NT2/D1 (cell line): ENCODE data around the gene SLC16A12.
"Not testable (repeated sequence)": the region's sequence is repeated elsewhere in the genome, so short reads cannot be mapped to it uniquely, and the experiment has no call there.

Experiments
- DNase-seq: peaks from one replicate; pipeline ENCODE4 v3.0.0-alpha.2; 2011; ENCODE audit warnings: low read depth, low spot score
- H3K27me3 ChIP-seq: 2 replicates; pipeline ENCODE4 v1.6.0; 2011; ENCODE audit warnings: mild to moderate bottlenecking; ENCODE audit not compliant: insufficient read length, insufficient read depth
- H3K36me3 ChIP-seq: 2 replicates; pipeline ENCODE4 v1.6.1; 2011; ENCODE audit warnings: mild to moderate bottlenecking, low read length, mixed read lengths; ENCODE audit not compliant: insufficient read depth, insufficient read length
- H3K4me1 ChIP-seq: 2 replicates; pipeline ENCODE4 v1.5.1; 2011; ENCODE audit not compliant: insufficient read depth, insufficient read length
- H3K4me3 ChIP-seq: 2 replicates; pipeline ENCODE4 v1.5.1; 2011; ENCODE audit warnings: low read depth; ENCODE audit not compliant: insufficient read length
- H3K9ac ChIP-seq: 2 replicates; pipeline ENCODE4 v1.6.0; 2011; ENCODE audit warnings: low read depth; ENCODE audit not compliant: insufficient read length
- H3K9me3 ChIP-seq: 2 replicates; pipeline ENCODE4 v1.5.1; 2011; ENCODE audit warnings: mild to moderate bottlenecking, low read length; ENCODE audit not compliant: insufficient read depth
- SUZ12 ChIP-seq: IDR thresholded peaks from 2 replicates; pipeline ENCODE4 v1.6.1; 2011; ENCODE audit not compliant: insufficient read length, insufficient read depth; ENCODE audit errors: extremely low read depth
- YY1 ChIP-seq: IDR thresholded peaks from 2 replicates; pipeline ENCODE4 v1.6.1; 2011; ENCODE audit not compliant: insufficient read length, insufficient read depth
- ZNF274 ChIP-seq: IDR thresholded peaks from 2 replicates; pipeline ENCODE4 v1.6.1; 2011; ENCODE audit warnings: mild to moderate bottlenecking, low read depth, low read length

The SLC16A12 gene

GRCh38 chr10:89414879-89415821, 120.2 kb downstream of the SLC16A12 start:
- Histone ChIP-seq H3K9me3 (peaks cover 6% of the 10 kb centered on the region; the same call in 1 of the 2 replicates), H3K4me1 (no peaks in the 10 kb centered on the region), H3K36me3 (peaks cover 6% of the 10 kb centered on the region), H3K27me3 (peaks cover 20% of the 10 kb centered on the region), H3K9ac (peak overlapping the region; percentile 83), H3K4me3 (peak overlapping the region; percentile 59)
- DNase-seq, result no peak
- no peak for TF ChIP-seq SUZ12
- TF ChIP-seq YY1, result no peak
- TF ChIP-seq ZNF274, result no peak

GRCh38 chr10:89414146-89414878, 121.1 kb downstream of the SLC16A12 start, which contains the start of gene IFIT5:
TSS of gene IFIT5 (plus strand) at chr10:89414568. CDS start at chr10:89414799, 231 bp downstream.
- H3K4me1 ChIP-seq, result no peaks in the 10 kb centered on the region
- DNase-seq, result no peak

GRCh38 chr10:89413398-89413912, 121.9 kb downstream of the SLC16A12 start:
- H3K4me1 ChIP-seq, result no peaks in the 10 kb centered on the region
- peaks cover 6% of the 10 kb centered on the region; the same call in 1 of the 2 replicates for H3K9me3 ChIP-seq
- no peak for DNase-seq
- peaks cover 6% of the 10 kb centered on the region for H3K36me3 ChIP-seq
- no peak overlapping the region for H3K4me3 ChIP-seq
- TF ChIP-seq YY1 (no peak), SUZ12 (no peak), ZNF274 (no peak)
- peaks cover 20% of the 10 kb centered on the region for H3K27me3 ChIP-seq
- H3K9ac ChIP-seq, result no peak overlapping the region

More at GRCh38 chr10:89414146-89414878, 121.1 kb downstream of the SLC16A12 start, which contains the start of gene IFIT5:
- Histone ChIP-seq H3K36me3 (peaks cover 6% of the 10 kb centered on the region), H3K9ac (peak within 1 kb of the TSS; percentile 83), H3K4me3 (peak within 1 kb of the TSS; percentile 59), H3K27me3 (peaks cover 20% of the 10 kb centered on the region), H3K9me3 (peaks cover 6% of the 10 kb centered on the region; the same call in 1 of the 2 replicates)
- TF ChIP-seq SUZ12, result no peak
- no peak for TF ChIP-seq YY1

GRCh38 chr10:89412276-89412675, 123.1 kb downstream of the SLC16A12 start:
- not testable (repeated sequence) for H3K4me3 ChIP-seq, H3K9ac ChIP-seq, H3K4me1 ChIP-seq, H3K9me3 ChIP-seq, H3K36me3 ChIP-seq, DNase-seq
- H3K27me3 ChIP-seq, result peaks cover 20% of the 10 kb centered on the region

DNA sequence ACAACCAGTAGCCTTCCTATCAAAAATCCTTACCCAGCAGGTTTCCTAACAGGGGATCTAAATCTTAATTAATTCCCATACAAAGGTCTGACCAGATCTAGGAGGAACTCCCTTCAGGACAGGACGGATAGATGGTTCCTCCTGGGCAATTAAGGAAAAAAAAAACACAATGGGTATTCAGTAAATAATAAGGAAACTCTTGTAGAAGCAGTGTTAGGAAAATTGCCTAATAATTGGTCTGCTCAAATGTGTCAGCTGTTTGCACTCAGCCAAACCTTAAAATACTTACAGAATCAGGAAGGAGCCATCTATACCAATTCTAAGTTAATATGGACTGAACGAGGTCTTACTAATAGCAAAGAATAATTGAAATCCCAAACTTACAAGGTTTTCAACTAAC, 124.3 kb downstream of the SLC16A12 start:
- H3K36me3 ChIP-seq, H3K4me1 ChIP-seq, H3K4me3 ChIP-seq, H3K9me3 ChIP-seq, DNase-seq, H3K9ac ChIP-seq: not testable (repeated sequence)
- peaks cover 18% of the 10 kb centered on the region for H3K27me3 ChIP-seq

- not testable (repeated sequence) for H3K9ac ChIP-seq, H3K9me3 ChIP-seq, H3K4me1 ChIP-seq, H3K36me3 ChIP-seq, DNase-seq, H3K4me3 ChIP-seq
- peaks cover 13% of the 10 kb centered on the region for H3K27me3 ChIP-seq
These were observed 124.8 kb downstream of the SLC16A12 start for GRCh38 chr10:89410551-89410950.

DNA sequence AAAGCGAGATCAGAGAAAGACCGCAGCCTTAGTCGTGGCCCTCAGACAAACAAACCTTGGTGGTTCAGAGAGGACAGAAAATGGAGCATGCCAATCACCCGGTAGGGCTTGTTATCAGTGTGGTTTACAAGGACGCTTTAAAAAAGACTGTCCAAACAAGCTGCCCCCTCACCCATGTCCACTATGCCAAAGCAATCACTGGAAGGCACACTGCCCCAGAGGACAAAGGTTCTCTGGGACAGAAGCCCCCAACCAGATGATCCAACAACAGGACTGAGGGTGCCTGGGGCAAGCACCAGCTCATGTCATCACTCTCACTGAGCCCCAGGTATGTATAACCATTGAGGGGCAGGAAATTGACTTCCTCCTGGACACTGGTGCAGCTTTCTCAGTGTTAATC, 126.1 kb downstream of the SLC16A12 start:
- not testable (repeated sequence) for H3K27me3 ChIP-seq, H3K36me3 ChIP-seq, H3K9me3 ChIP-seq, H3K4me3 ChIP-seq, DNase-seq, H3K9ac ChIP-seq, H3K4me1 ChIP-seq

GRCh38 chr10:89407792-89408191, 127.6 kb downstream of the SLC16A12 start:
- not testable (repeated sequence) for H3K27me3 ChIP-seq

DNA sequence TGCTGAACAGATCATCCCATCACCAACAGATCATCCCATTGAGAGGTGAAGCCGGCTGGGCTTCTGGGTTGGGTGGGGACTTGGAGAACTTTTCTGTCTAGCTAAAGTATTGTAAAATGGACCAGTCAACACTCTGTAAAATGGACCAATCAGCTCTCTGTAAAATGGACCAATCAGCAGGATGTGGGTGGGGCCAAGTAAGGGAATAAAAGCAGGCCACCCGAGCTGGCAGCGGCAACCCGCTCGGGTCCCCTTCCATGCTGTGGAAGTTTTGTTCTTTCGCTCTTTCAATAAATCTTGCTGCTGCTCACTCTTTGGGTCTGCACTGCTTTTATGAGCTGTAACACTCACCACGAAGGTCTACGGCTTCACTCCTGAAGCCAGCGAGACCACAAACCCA, 129.2 kb downstream of the SLC16A12 start:
- not testable (repeated sequence) for DNase-seq, H3K4me1 ChIP-seq, H3K27me3 ChIP-seq, H3K4me3 ChIP-seq, H3K9ac ChIP-seq, H3K36me3 ChIP-seq, H3K9me3 ChIP-seq

More at GRCh38 chr10:89407792-89408191, 127.6 kb downstream of the SLC16A12 start:
- not testable (repeated sequence) for H3K4me1 ChIP-seq, H3K36me3 ChIP-seq, H3K9me3 ChIP-seq, DNase-seq, H3K9ac ChIP-seq, H3K4me3 ChIP-seq
